GM19455 (cell line): ENCODE measurements around the gene MRPL20.
"Not testable (repeated sequence)": the region's sequence is repeated elsewhere in the genome, so short reads cannot be mapped to it uniquely, and the experiment has no call there.

Experiments used
- ATAC-seq: cut with Tn5 transposase; IDR thresholded peaks from one replicate; pipeline ENCODE4 v1.9.1; 2021; ENCODE audit not compliant: unreplicated experiment

The MRPL20 gene

DNA sequence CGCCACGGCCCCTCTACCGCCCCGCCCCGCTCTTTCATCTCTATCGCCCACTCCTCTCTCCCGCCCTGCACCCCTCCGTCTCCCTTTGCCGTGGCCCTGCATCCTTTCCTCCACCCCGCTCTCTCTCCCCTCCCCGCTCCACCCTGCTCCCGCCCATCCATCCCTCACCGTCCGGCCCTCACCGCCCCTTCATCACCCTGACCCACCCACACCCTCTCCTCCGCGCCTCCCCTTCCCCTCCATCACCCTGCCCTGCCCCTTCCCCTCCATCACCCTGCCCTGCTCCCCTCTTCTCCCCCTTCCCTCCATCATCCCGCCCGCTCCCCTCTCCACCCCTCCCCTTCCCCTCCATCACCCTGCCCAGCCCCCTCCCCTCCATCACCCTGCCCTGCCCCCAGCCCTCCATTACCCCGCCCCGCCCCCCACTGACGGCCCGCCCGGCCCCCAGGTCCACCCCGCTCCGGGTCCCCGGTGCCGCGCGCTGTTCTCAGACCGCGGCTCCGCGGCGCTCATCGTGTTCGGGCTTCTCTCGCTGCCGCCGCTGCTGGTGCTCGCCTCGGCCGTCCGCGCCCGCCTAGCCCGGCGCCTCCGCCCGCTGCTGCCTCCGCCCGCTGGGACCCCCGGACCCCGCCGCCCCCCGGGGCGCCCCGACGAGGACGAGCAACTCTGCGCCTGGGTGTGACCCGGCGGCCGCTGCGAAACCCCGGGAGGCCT, 20.2 kb upstream of the MRPL20 start:
- no peak for ATAC-seq

DNA sequence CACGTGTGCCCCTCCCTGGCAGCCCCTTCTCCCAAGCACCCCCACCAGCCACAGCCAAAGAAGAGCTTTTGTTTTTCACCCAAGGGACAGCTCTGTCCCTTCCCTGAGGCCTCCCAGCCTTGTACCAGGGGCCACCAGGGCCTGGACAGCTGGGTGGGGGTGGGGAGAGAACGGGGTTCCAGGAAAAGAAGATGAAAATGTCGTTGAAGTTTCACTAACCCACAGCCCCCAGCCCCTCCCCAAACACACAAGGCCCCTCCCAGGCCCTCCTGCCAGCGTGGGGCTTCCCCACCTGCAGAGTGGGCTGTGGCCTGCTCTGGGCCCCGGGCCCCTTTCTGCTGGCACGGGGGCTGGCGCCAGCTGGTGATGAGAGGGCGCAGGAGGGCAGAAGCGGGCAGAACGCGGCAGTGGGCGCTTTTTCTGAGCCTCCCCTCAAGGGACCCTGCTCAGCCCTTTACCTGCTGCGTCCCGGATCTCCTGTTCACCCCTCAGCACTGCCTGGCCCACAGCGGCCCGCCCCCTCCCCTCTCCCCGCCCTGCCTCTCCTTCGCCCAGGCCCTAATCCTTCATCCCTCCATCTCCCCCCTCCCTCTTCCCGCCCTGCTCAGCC, 19.5 kb upstream of the MRPL20 start:
- no peak for ATAC-seq

DNA sequence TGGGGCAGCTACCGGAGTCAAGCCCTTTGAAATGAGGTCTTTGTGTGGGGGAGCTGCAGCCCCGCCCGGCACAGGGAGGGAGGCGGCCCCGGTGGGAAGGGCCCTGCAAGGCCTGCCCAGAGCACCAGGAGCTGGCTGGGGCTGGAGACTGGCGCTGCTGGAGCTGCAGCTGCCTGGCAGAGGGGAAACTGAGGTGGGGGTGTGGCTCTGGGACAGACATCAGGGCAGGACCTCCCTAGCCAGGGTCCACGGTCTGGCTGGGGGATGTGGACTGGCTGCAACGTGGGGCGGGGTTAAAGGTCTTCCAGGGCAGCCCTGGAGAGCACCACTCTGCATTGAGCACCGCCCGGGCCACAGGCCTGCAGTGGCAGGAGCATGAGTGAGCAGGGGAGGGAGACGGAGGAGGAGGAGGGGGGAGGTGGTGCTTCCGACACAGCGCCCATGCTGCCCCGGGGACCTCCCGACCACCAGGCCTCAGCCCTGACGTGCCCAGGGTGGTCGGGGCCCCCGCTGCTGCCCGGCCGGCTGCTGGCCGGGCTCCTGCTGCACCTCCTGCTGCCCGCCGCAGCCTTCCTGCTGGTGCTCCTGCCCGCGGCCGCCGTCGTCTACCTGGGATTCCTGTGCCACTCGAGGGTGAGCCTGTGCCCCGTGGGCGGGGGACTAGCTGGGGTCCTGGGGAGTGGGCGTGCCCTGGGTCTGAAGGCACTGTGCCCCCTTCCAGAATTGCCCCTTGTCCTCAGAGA, 18.8 kb upstream of the MRPL20 start:
- no peak for ATAC-seq

DNA sequence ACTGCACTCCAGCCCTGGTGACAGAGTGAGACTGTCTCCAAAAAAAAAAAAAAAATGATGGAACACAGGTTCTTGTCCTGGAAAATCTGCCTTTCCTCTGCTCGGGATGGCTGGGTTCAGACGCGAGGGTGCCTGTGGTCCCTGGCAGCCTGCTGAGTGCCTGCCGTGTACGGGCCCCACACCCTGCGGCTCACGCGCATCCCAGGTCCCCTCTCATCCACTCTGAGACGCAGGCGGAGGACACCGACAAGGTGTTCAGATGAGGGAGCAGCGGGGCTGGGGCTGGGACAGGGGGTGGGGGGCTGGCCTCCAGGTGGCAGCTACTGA, 18.3 kb upstream of the MRPL20 start:
- no peak for ATAC-seq

DNA sequence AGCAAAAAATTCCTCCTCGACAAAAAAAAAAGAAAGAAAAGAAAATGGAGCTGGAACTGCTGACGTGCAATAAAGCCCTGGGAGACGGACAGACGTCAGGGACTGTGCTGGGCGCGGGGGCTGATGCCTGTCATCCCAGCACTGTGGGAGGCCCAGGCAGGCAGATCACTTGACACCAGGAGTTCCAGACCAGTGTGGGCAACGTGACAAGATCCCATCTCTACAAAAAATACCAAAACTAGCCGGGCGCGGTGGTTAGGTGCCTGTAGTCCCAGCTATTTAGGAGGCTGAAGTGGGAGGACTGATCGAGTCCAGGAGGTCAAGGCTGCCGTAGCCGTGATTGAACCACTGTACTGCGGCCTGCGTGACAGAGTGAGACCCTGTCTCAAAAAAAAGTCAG, 17.6 kb upstream of the MRPL20 start:
- ATAC-seq = no peak

DNA sequence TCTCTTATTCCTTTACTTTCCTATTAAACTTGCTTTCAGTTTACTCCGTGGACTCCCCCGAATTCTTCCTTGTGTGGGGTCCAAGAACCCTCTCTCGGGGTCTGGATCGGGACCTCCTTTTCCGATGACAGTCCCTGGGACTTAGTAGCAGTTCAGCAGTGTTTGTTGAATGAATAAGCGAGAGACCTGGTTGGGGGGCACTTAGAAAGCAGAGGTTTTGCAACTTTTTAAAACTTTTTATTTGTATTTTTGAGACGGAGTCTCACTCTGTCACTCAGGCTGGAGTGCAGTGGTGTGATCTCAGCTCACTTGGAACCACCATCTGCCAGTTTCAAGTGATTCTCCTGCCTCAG, 16.1 kb upstream of the MRPL20 start:
- ATAC-seq = no peak

DNA sequence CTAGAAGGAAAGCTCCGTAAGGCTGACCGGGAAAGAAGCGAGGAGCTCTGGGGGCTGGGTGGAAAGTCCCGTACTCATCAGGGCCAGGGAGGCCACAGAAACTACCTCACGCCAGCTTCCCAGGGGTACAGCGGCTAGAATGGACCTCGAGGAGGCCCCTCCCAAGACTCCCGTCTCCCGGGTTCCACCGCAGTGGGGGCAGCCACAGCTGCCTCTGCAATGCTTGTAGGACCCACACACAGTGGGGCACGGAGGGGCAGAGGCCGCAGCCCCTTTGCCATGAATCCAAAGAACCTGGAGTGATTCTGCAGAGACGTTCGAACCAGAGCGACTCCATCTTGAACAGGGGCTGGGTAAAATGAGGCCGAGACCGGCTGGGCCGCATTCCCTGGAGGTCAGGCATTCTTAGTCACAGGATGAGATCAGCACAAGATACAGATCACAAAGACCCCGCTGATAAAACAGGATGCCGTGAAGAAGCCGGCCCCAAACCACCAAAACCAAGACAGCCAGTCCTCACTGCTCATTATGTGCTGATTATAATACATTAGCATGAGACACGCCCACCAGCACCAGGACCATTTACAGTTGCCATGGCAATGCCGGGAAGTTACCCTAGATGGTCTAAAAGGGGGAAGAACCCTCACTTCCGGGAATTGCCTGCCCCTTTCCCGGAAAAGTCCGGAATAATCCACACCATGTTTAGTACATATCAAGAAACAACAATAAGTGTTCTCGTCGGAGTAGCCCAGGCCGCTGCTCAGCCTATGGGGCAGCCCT, 15.6 kb upstream of the MRPL20 start:
- no peak for ATAC-seq

DNA sequence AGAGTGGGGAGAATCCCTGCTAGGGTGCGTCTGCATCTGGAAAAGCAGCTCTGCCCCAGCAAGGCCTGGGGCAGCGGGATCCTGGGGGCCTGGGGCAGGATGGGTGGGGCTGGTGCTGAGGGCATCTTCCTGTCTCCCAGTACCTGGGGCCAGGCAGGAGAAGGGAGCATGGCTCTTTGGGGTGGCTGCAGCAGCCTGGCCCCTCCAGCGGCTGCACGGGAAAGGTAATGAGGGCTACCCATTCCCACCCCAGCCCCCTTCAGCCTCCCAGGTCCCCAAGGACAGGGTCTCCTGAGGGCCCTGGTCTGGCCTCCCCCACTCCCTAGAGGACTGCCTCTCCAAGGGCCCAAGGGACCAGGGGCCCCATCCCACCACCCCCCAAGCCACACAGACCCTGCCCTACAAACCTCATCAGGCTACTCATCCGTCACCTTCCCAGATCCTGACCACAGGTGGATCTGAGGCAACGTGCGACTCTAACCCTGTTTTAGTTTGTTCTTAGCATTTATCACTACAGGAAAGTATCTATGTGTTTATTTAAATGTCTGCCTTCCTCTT, 14.9 kb upstream of the MRPL20 start:
- ATAC-seq = no peak

DNA sequence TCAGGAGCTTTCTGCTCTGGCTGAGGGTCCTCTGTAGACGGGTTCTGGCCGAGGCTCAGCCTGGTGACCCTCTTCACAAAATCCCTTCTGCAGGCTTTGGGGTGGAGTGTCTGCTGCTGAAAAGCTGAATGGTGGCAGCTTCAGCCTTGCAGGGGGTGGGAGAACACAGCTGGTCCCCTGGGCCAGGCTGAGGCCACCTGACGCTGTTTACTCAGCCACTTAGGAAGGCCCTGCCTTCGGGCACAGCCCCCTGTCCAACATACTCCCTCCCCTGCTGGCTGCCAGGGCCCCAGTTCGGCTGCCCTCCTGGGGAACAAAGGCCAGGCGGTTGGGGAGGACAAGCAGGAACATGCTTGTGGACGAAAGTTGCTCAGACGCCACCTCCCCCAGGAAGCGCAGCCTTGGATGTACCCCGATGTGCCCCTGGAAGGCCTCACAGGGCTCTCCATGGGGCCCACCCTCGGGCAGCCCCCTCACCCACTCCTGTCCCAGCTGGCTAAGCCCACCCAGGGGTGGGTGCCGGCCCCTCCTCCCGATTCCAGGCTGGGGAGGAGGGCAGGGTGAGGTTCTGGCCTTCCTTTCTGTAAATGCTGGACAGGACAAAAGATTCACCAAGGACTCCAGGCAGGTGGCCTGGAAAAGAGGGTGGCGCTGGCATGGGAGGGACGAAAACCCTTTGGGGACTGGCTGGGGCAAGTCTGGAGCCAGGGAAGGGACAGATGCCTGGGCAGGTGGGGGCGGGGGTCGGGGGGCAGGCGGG, 14.2 kb upstream of the MRPL20 start, which contains the start of gene ANKRD65:
Gene ANKRD65 (minus strand): TSS at position 130 of the 760 bp plus-strand sequence. CDS start 271 bp downstream, outside the sequence.
- ATAC-seq = no peak

DNA sequence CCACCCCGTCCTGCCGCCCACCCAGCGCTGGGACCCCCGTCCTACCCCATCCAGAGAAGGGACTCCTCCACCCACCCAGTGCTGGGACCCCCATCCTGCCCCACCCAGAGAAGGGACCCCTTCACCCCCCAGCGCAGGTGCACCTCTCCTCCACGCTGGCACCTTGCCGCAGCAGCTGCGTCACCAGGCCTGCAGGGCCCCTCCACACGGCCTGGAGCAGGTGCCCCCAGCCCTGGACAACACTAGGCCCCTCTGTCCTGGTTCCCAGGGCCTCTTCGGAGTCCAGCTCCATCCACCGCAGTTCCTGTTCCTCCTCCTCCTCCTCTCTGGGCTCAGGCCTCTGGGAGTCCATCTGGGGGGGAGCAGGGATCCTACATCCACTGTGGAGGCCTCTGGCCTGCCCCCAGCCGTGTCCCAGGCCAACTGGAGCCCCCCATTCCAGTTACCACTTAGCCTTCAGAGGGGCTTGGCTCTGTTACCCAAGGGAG, 13.6 kb upstream of the MRPL20 start:
- no peak for ATAC-seq

DNA sequence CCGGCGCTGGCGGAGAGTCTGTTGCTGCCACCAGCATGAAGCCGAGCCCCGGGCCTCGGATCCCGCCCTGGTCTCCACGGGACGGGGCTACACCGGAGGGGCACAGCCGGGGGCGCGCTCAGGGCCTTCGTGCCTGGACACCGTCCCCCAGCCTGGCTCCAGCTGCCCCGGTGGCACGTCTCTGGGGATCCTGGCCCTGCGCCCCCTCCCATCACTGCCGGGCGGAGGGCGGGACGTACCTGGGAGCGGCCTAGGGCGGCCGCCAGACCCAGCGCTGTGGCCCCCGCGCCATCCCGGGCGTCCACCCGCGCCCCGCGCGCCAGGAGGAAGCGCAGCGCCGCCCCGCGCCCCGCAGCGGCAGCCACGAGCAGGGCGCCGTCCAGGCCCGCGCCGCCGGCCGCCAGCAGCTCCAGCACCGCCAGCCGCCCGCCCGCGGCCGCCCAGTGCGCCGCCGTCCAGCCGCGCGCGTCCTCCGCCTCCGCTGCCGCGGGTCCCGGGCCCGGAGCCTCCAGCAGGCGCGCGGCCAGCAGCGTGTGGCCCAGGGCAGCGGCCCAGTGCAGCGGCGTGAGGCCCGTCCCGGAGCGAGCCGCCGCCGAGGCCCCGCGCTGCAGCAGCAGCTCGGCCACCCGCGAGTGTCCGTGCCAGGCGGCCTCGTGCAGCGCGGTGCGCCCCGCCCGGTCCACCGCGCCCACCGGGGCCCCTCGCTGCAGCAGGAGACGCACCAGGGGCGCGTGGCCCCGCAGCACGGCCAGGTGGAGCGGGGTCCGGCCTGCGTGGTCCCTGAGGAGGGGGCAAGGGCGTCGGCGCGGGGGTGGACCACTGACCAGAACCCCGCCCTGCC, 12.9 kb upstream of the MRPL20 start:
- no peak for ATAC-seq

DNA sequence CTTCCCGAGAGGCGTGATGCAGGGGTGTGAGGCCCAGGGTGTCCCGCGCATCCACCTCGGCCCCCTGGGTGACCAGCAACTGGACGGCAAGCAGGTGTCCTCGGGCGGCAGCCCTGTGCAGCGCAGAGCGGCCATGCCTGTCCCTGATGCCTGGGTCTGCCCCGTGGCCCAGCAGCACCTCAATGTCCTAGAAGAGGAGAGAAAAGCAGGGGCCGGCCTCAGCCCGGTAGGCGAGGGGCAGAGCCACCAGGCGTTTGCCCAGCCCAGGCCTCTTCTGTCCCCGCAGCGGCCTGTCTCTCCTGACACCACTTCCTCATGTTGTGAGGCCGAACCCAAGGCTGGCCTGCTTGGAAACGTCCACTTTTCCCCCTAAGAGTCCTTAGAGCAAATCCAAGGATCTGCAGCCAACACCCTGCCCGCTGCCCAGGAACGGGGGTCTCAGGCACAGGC, 12.3 kb upstream of the MRPL20 start:
- no peak for ATAC-seq

DNA sequence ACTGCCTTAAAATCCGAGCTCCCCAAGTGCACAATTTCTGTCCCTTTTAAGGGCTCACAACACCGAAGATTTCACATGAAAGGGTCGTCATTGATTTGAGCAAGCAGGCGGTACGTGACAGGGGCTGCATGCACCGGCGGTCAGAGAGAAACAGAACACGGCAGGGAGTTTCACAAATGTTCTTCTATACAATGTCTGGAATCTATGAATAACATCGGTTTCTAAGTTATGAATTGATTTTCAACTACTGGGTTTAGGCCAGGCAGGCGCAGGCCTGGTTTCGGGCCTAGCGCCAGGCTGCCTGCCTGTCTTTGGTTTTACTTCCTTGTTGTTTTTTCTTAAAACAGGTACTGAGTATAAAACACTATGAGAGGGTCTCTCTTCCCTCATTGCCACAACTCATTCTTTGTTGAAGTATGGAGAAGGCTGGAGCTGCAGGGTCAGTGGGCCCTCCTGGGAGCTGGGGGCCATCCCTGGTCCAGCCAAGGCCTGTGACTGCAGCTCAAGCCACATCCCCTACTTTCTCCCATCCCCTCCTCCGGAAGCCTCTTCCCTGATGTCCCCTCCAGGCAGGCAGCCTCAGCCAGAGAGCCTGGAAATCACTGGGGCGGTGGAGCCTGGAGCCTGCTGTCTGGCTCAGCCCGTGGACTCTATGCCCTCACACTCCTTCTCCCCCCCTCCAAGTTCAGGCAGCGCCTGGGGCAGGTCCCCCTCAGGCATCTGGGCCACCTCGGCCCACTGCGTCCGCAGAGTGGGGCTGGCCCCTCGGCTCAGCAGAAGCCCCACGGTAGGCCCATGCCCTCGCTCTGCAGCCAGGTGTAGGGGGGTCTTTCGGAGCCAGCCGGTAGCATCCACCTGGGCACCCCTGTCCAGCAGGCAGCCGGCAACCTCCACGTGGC, 11.6 kb upstream of the MRPL20 start:
- ATAC-seq = no peak

DNA sequence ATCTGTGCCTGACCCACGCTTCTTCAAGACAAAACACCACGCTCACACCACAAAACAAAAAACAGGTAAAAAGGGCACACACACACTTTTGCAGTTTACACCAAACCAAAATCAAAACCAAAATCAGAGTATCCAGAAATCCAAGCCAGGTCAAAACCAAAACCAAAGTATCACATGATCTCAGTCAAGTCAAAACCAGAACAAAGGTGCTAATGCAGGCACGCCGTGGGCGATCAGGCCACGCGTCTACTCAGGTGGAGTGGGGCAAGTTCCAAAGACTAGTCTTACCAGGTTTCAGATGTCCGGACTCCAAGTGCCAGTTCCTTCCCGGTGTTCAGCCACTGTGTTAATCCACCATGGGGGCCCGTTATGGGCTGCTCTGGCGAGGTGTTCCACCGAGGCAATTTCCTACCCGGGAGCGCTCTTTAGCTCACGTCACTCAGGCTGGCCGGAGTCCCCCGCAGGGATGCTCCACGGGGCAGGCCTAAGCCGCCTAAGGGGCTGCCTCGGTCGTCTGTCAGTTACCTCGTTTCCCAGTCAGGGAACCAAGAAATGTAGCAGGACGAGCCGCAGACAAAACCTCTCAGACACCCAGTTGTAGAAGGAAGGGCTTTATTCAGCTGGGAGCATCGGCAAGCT, 10.9 kb upstream of the MRPL20 start:
- not testable (repeated sequence) for ATAC-seq

DNA sequence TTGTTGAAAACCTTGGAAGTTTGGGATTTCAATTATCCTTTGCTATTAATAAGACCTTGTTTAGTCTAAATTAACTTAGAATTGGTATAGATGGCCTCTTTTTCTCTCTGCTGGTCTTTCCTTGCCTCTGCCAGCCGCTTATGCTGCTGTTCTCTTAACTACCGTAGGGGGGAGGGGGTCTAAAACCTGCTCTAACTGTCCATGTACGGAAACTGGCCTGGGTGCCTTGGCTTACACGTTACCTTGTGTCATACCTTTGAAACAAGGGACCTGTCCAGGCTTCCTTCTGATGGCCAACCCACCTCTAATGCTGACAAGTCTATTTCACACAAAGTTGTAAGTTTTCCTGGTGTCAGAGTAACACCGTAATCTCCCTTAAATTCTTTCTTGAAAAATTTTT, 10.3 kb upstream of the MRPL20 start:
- ATAC-seq = not testable (repeated sequence)

DNA sequence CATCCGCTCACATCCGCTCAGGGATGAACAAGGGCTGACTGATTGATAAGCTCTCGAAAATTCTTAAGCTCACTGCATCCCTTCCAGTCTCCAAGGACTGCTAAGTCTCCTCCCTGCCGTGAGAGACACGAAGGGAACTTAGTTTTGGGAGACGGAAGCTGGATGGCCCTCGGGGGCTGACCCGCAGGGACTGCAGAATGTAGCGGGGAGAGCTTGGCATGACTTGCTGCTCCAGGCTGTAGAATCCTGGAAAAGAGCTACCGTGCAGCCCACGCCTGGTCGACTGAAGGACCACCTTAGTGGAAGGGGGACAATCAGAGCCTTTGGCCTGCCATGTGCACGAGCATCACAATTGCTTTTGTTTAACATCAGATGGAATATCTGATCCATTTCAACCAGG, 8.7 kb upstream of the MRPL20 start:
- no peak for ATAC-seq

DNA sequence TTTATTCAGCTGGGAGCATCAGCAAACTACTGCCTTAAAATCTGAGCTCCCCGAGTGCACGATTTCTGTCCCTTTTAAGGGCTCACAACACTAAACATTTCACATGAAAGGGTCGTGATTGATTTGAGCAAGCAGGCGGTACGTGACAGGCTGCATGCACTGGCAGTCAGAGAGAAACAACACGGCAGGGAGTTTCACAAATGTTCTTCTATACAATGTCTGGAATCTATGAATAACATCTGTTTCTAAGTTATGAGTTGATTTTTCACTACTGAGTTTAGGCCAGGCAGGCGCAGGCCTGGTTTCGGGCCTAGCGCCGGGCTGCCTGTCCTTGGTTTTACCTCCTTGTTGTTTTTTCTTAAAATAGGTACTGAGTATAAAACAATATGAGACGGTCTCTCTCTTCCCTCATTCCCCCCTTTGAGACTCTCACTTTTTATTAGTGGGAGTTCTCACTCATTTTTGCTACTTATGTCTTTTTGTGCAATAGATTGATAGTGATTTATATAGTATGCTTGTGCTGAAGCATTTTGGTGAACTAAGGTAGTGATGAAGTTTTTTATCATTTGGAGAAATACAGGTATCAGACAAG, 5.3 kb upstream of the MRPL20 start:
- not testable (repeated sequence) for ATAC-seq
